ENCODE measurements around the gene FIG4. TPM values are rescaled to one million over a fixed set of nuclear protein-coding genes. Genes with fewer than 3 reads are reported as not detected.
A peak's percentile ranks its signal among the peaks of the same experiment; 100 is the strongest.

Gene FIG4
- total and polyA plus RNA-seq, 2 of the 13 experiments (the other 11 are each of a cell fraction or from before 2014, with no cell fraction given): 5.5 to 7.9 TPM

DNA sequence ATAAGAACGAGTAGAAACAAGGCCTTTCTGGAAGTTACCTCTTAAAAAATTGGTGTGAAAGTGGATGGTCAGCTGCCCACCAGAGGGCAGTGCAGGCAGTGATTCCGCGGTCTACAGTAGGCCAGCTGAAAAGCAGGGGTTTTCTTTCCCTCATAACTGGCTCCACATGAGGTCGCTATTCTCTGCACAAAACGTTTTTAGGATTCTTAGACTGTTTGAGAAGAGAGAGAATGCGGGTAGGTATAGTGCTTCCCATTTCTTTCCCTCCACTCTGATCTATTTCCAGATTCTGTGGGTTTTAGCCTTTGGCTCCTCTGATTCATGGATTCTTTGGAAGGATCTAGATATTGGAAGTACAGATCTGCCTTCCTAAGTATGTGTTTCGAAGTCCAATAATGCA lies 14.2 kb downstream of the FIG4 start (continued):
- peak; percentile 30; the same call in 1 of the 2 replicates for TF ChIP-seq SIX1 (CRISPR knock-in tag; IDR thresholded peaks at IDR 0.05; ENCODE audit: borderline replicate concordance)
- TF ChIP-seq SIX4 (CRISPR knock-in tag; IDR thresholded peaks at IDR 0.05): no peak
- no peak for TF ChIP-seq ZNF720 (CRISPR knock-in tag; IDR thresholded peaks at IDR 0.05)
- 0 out of 2 replicates have a peak, but pooled peaks have one; percentile 46 for TF ChIP-seq KDM3A (CRISPR knock-in tag; IDR thresholded peaks at IDR 0.05; ENCODE audit: low read depth)
- TF ChIP-seq LCORL (IDR thresholded peaks at IDR 0.05): no peak
- TF ChIP-seq LCORL (CRISPR knock-in tag; IDR thresholded peaks at IDR 0.05): 0 out of 2 replicates have a peak, but pooled peaks have one; percentile 32
- TF ChIP-seq RBM22 (optimal IDR thresholded peaks at IDR 0.05; ENCODE audit: low read length): no peak
- no peak for TF ChIP-seq NFE2 (CRISPR knock-in tag; IDR thresholded peaks at IDR 0.05)
- TF ChIP-seq RELA (CRISPR knock-in tag; IDR thresholded peaks at IDR 0.05): no peak
- TF ChIP-seq NR3C1 (CRISPR knock-in tag; IDR thresholded peaks at IDR 0.05): no peak
- TF ChIP-seq ZNF891 (CRISPR knock-in tag; IDR thresholded peaks at IDR 0.05): no peak
- no peak for TF ChIP-seq ZNF75D (CRISPR knock-in tag; IDR thresholded peaks at IDR 0.05; ENCODE audit: borderline replicate concordance)
- TF ChIP-seq BRD4 (CRISPR knock-in tag; IDR thresholded peaks at IDR 0.05): no peak
- no peak for TF ChIP-seq RBM39 (IDR thresholded peaks at IDR 0.05; ENCODE audit: low read depth, low read length, poor library complexity, severe bottlenecking)
- no peak for TF ChIP-seq ZSCAN20 (CRISPR knock-in tag; IDR thresholded peaks at IDR 0.05; ENCODE audit: borderline replicate concordance)
- TF ChIP-seq GATAD2A (CRISPR knock-in tag; IDR thresholded peaks at IDR 0.05): peak; percentile 50
- TF ChIP-seq POLR2AphosphoS5 (IDR thresholded peaks at IDR 0.05; ENCODE audit: low read depth, low read length): no peak
- TF ChIP-seq ZNF550 (CRISPR knock-in tag; IDR thresholded peaks at IDR 0.05; ENCODE audit: borderline replicate concordance): no peak
- TF ChIP-seq SNRNP70 (IDR thresholded peaks at IDR 0.05; ENCODE audit: low read depth, low read length): no peak
- no peak for TF ChIP-seq MEF2D (CRISPR knock-in tag; IDR thresholded peaks at IDR 0.05)
- no peak for TF ChIP-seq ZNF615 (CRISPR knock-in tag; IDR thresholded peaks at IDR 0.05; ENCODE audit: borderline replicate concordance)
- TF ChIP-seq HMGA1 (CRISPR knock-in tag; conservative IDR thresholded peaks at IDR 0.05): no peak
- TF ChIP-seq PPARG (CRISPR knock-in tag; conservative IDR thresholded peaks at IDR 0.05): peak; percentile 27; the same call in 1 of the 2 replicates
- no peak for TF ChIP-seq GATAD1 (CRISPR knock-in tag; IDR thresholded peaks at IDR 0.05)
- TF ChIP-seq SETDB1 (CRISPR knock-in tag; IDR thresholded peaks at IDR 0.05; ENCODE audit: borderline replicate concordance): no peak
- TF ChIP-seq ZNF441 (CRISPR knock-in tag; IDR thresholded peaks at IDR 0.05; ENCODE audit: borderline replicate concordance): no peak
- TF ChIP-seq, protein P1, sequence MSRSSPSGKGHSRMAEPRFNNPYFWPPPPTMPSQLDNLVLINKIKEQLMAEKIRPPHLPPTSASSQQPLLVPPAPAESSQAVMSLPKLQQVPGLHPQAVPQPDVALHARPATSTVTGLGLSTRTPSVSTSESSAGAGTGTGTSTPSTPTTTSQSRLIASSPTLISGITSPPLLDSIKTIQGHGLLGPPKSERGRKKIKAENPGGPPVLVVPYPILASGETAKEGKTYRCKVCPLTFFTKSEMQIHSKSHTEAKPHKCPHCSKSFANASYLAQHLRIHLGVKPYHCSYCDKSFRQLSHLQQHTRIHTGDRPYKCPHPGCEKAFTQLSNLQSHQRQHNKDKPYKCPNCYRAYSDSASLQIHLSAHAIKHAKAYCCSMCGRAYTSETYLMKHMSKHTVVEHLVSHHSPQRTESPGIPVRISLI (CRISPR knock-in tag; IDR thresholded peaks at IDR 0.05; ENCODE audit: borderline replicate concordance): no peak
- no peak for TF ChIP-seq ETV6 (CRISPR knock-in tag; conservative IDR thresholded peaks at IDR 0.05)
- no peak for TF ChIP-seq RBAK (CRISPR knock-in tag; IDR thresholded peaks at IDR 0.05)
- TF ChIP-seq ZNF430 (CRISPR knock-in tag; IDR thresholded peaks at IDR 0.05): no peak
- no peak for TF ChIP-seq ZNF510 (CRISPR knock-in tag; IDR thresholded peaks at IDR 0.05; ENCODE audit: low read depth)
- TF ChIP-seq AKAP8 (CRISPR knock-in tag; IDR thresholded peaks at IDR 0.05): no peak
- TF ChIP-seq ZNF614 (CRISPR knock-in tag; IDR thresholded peaks at IDR 0.05; ENCODE audit: borderline replicate concordance): no peak
- TF ChIP-seq ZNF138 (CRISPR knock-in tag; IDR thresholded peaks at IDR 0.05; ENCODE audit: low read depth): no peak

All from HepG2 (cell line).